Keratinocyte (primary cell): ENCODE results near the gene SPG11. TPM values are rescaled to one million over a fixed set of nuclear protein-coding genes. Genes with fewer than 3 reads are reported as not detected.

ENCODE experiments used
- DNase-seq: peaks from one replicate; pipeline ENCODE4 v3.0.0-alpha.2; 2011; ENCODE audit warnings: low read depth, missing footprints, low spot score
- FAIRE-seq: peaks from 2 replicates; lab custom pipeline; 2011; peaks lifted over from hg19 to GRCh38; lab: Jason Lieb, UNC
- H2AFZ ChIP-seq: 2 replicates; pipeline ENCODE4 v1.6.0; 2012; ENCODE audit warnings: low read length, control low read depth, inconsistent platforms; ENCODE audit not compliant: control insufficient read depth
- H3K27ac ChIP-seq: 2 replicates; pipeline ENCODE4 v1.5.1; 2011; ENCODE audit warnings: low read length; ENCODE audit not compliant: control insufficient read depth, insufficient read depth
- H3K27me3 ChIP-seq: 3 replicates; pipeline ENCODE4 v1.6.0; 2011; ENCODE audit warnings: low read length; ENCODE audit not compliant: control insufficient read depth, insufficient read depth; ENCODE audit errors: extremely low read depth
- H3K36me3 ChIP-seq, 2 experiments: 2 replicates in 1 of 2; 3 replicates in 1 of 2; pipeline ENCODE4 v1.5.1; 2011; ENCODE audit warnings: low read length in 2 of 2, mild to moderate bottlenecking in 1 of 2; ENCODE audit not compliant: control insufficient read depth in 2 of 2, insufficient read depth in 2 of 2; ENCODE audit errors: extremely low read depth in 1 of 2
- H3K4me1 ChIP-seq: 3 replicates; pipeline ENCODE4 v1.5.1; 2011; ENCODE audit warnings: low read length; ENCODE audit not compliant: control insufficient read depth, insufficient read depth; ENCODE audit errors: extremely low read depth
- H3K4me2 ChIP-seq: 3 replicates; pipeline ENCODE4 v1.6.0; 2011; ENCODE audit warnings: low read depth, low read length; ENCODE audit not compliant: control insufficient read depth, insufficient read depth; ENCODE audit errors: extremely low read depth
- H3K4me3 ChIP-seq, 3 experiments: fragments of 200-600 bp in 1 of 3; sonication (generic) in 1 of 3; 2 replicates in 2 of 3; 3 replicates in 1 of 3; pipeline ENCODE4 v1.5.1; 2011 to 2016; ENCODE audit warnings: low read length in 3 of 3, mild to moderate bottlenecking in 3 of 3, control low read depth in 2 of 3, inconsistent platforms in 1 of 3, low read depth in 1 of 3, mixed read lengths in 1 of 3, mixed run types in 1 of 3, moderate library complexity in 1 of 3; ENCODE audit not compliant: control insufficient read depth in 2 of 3, insufficient read depth in 2 of 3; ENCODE audit errors: extremely low read depth in 1 of 3
- H3K79me2 ChIP-seq: 2 replicates; pipeline ENCODE4 v1.6.0; 2012; ENCODE audit warnings: low read length; ENCODE audit not compliant: control insufficient read depth, insufficient read depth
- H3K9ac ChIP-seq: 3 replicates; pipeline ENCODE4 v1.6.0; 2011; ENCODE audit warnings: low read length; ENCODE audit not compliant: control insufficient read depth, insufficient read depth; ENCODE audit errors: extremely low read depth
- H3K9me1 ChIP-seq: 3 replicates; pipeline ENCODE4 v1.6.0; 2011; ENCODE audit warnings: low read length; ENCODE audit not compliant: control insufficient read depth, insufficient read depth; ENCODE audit errors: extremely low read depth
- H3K9me3 ChIP-seq: 2 replicates; pipeline ENCODE4 v1.5.1; 2012; ENCODE audit warnings: low read depth, low read length; ENCODE audit not compliant: control insufficient read depth
- H4K20me1 ChIP-seq: 3 replicates; pipeline ENCODE4 v1.6.0; 2011; ENCODE audit warnings: low read length; ENCODE audit not compliant: control insufficient read depth, insufficient read depth; ENCODE audit errors: extremely low read depth
- CTCF ChIP-seq, 3 experiments: IDR thresholded peaks in 1 of 3; conservative IDR thresholded peaks in 1 of 3; optimal IDR thresholded peaks in 1 of 3; 2 replicates in 2 of 3; 3 replicates in 1 of 3; pipeline versions ENCODE3 to v1.5.1; 2011; ENCODE audit warnings: low read length in 3 of 3, mild to moderate bottlenecking in 3 of 3, moderate library complexity in 2 of 3, control low read depth in 1 of 3, inconsistent platforms in 1 of 3; ENCODE audit not compliant: insufficient read depth in 2 of 3; ENCODE audit errors: extremely low read depth in 1 of 3
- EZH2 ChIP-seq: IDR thresholded peaks from one replicate; pipeline ENCODE4 v1.6.1; 2012; ENCODE audit warnings: inconsistent platforms, mild to moderate bottlenecking, low read length, moderate library complexity
- dilution Hi-C: fragments of 300-500 bp; cut with MboI; formaldehyde crosslinking; loops from one replicate; pipeline ENCODE4 v1.7.0; 2020; ENCODE audit warnings: low sequenced_read_pairs; ENCODE audit not compliant: extremely low pct_ligation_motif_present
- polyA plus RNA-seq, 5 experiments: library from polyadenylated mRNA; depleted of rRNA in 3 of 5; stranded (reverse) in 3 of 5; stranded (forward) in 1 of 5; unstranded in 1 of 5; fragments of >200 nt; gene quantifications; 1 replicate in 1 of 5; 2 replicates in 3 of 5; 3 replicates in 1 of 5; pipeline versions ENCODE4 v1.2.1 to v1.2.3, GENCODE V29; 2011 to 2012; ENCODE audit warnings: missing spikeins in 2 of 5, low read depth in 1 of 5, low replicate concordance in 1 of 5

Gene SPG11
- polyA plus RNA-seq, 1 donor (not counting 4 experiments of a cell fraction or from before 2014, with no cell fraction given): 41.5 TPM

GRCh38 chr15:44568338-44568737, 95.1 kb downstream of the SPG11 start:
- Histone ChIP-seq H3K9me3 (no peaks in the 10 kb centered on the region), H3K9me1 (no peaks in the 10 kb centered on the region), H3K4me2 (no peak overlapping the region), H4K20me1 (no peaks in the 10 kb centered on the region), H3K36me3 (peaks cover 16 to 39% of the 10 kb centered on the region in 2 experiments), H3K79me2 (no peaks in the 10 kb centered on the region), H3K27me3 (no peaks in the 10 kb centered on the region), H3K9ac (no peak overlapping the region), H3K4me3 (no peak overlapping the region), H3K27ac (no peak overlapping the region), H3K4me1 (no peaks in the 10 kb centered on the region), H2AFZ (no peak overlapping the region)
- dilution Hi-C loops: no loop called here
- DNase-seq (no peak), FAIRE-seq (no peak)
- no peak for TF ChIP-seq EZH2
- TF ChIP-seq CTCF (optimal IDR thresholded peaks at IDR 0.05 in 1 of 3, IDR thresholded peaks at IDR 0.05 in 1 of 3, conservative IDR thresholded peaks at IDR 0.05 in 1 of 3; ENCODE audit: extremely low read depth in 1 of 3, insufficient read depth in 2 of 3, low read length in 3 of 3): no peak

GRCh38 chr15:44566155-44566540, 97.3 kb downstream of the SPG11 start:
- dilution Hi-C loops: no loop called here
- peaks cover 18 to 40% of the 10 kb centered on the region in 2 experiments for H3K36me3 ChIP-seq
- no peak for FAIRE-seq

More at GRCh38 chr15:44566155-44566540, 97.3 kb downstream of the SPG11 start:
- Histone ChIP-seq H3K4me3 (no peak overlapping the region), H3K4me1 (no peaks in the 10 kb centered on the region), H3K27ac (no peak overlapping the region), H3K9ac (no peak overlapping the region), H4K20me1 (no peaks in the 10 kb centered on the region), H3K27me3 (no peaks in the 10 kb centered on the region), H3K4me2 (no peak overlapping the region), H3K79me2 (no peaks in the 10 kb centered on the region), H3K9me3 (no peaks in the 10 kb centered on the region), H3K9me1 (no peaks in the 10 kb centered on the region), H2AFZ (no peak overlapping the region)
- no peak for DNase-seq
- TF ChIP-seq CTCF (optimal IDR thresholded peaks at IDR 0.05 in 1 of 3, IDR thresholded peaks at IDR 0.05 in 1 of 3, conservative IDR thresholded peaks at IDR 0.05 in 1 of 3; ENCODE audit: extremely low read depth in 1 of 3, insufficient read depth in 2 of 3, low read length in 3 of 3) (no peak), EZH2 (no peak)
